ENCODE results near the gene TAX1BP1. TPM values are rescaled to one million over a fixed set of nuclear protein-coding genes. Genes with fewer than 3 reads are reported as not detected.

The TAX1BP1 gene
- total RNA-seq, 4 donors from 2014 or later = 64.4 to 109 (median 83.0) TPM

DNA sequence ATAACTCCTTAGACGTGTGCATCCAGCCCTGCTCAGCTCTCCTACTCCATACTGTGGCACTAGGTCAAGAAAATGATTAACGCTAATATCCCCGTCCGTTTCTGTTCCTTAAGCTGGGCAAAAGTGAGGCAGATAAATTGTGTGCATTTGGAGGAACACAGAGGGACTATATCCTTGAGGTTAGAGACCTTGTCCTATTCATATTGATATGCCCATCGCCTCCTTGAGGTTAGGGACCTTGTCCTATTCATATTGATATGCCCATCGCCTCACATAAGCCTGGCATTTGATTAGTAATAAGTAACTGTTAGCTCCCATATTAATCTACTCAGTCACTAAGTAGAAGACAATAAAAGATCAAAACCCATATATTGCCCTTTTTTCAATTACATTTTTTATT, 12.9 kb upstream of the TAX1BP1 start:
- no peak overlapping the region for H3K27ac ChIP-seq
- H3K9me3 ChIP-seq = no peaks in the 10 kb centered on the region
- no peaks in the 10 kb centered on the region for H3K4me1 ChIP-seq
- TF ChIP-seq, protein P1, sequence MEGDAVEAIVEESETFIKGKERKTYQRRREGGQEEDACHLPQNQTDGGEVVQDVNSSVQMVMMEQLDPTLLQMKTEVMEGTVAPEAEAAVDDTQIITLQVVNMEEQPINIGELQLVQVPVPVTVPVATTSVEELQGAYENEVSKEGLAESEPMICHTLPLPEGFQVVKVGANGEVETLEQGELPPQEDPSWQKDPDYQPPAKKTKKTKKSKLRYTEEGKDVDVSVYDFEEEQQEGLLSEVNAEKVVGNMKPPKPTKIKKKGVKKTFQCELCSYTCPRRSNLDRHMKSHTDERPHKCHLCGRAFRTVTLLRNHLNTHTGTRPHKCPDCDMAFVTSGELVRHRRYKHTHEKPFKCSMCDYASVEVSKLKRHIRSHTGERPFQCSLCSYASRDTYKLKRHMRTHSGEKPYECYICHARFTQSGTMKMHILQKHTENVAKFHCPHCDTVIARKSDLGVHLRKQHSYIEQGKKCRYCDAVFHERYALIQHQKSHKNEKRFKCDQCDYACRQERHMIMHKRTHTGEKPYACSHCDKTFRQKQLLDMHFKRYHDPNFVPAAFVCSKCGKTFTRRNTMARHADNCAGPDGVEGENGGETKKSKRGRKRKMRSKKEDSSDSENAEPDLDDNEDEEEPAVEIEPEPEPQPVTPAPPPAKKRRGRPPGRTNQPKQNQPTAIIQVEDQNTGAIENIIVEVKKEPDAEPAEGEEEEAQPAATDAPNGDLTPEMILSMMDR (IDR thresholded peaks at IDR 0.05) = no peak
- TF ChIP-seq POLR2A (IDR thresholded peaks at IDR 0.05) = no peak
- DNase-seq = no peak
- no peaks in the 10 kb centered on the region for H3K27me3 ChIP-seq
- H3K36me3 ChIP-seq = no peaks in the 10 kb centered on the region
- H3K4me3 ChIP-seq = no peak overlapping the region

DNA sequence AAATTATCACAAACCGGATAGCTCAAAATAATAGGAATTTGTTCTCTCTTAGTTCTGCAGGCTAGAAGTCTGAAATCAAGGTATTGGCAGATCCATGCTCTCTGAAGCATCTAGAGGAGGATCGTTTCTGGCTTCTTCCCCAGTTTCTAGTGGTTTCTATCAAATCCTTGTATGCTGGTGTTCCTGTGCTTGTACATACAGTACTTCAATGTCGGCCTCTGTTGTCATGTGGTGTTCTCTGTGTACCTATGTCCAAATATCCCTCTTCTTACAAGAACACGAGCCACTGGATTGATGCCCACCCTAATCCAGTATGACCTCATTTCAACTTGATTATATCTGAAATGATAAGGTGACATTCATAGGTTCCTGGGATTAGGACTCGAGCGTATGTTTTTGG, 9.8 kb upstream of the TAX1BP1 start:
- TF ChIP-seq, protein P1 (IDR thresholded peaks at IDR 0.05) = no peak
- TF ChIP-seq POLR2A (IDR thresholded peaks at IDR 0.05) = no peak
- H3K9me3 ChIP-seq = no peaks in the 10 kb centered on the region
- no peak overlapping the region for H3K27ac ChIP-seq
- no peaks in the 10 kb centered on the region for H3K27me3 ChIP-seq
- no peaks in the 10 kb centered on the region for H3K36me3 ChIP-seq
- no peak overlapping the region for H3K4me3 ChIP-seq
- peaks cover 0 to 5% (median 0%) of the 10 kb centered on the region in 4 donors for H3K4me1 ChIP-seq
- no peak for DNase-seq

DNA sequence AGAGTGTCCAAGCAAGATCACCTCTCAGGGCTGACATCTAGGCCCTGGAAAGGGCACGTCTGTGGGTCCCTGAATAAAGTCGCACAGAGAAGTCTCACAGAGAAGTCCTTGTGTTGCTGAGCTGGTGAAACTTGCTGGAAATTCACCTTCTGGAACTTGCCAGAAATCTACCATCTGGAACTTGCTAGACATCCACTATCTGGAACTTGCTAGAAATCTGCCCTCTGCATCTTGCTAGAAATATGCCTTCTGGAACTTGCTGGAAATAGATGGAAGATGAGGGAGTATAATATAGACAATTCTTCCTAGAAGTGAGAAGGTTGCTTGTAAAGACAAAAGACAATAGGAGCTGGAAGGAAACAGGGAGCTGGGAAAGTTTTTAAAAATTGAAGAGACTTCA, 5.4 kb upstream of the TAX1BP1 start:
- no peaks in the 10 kb centered on the region for H3K9me3 ChIP-seq
- no peaks in the 10 kb centered on the region for H3K36me3 ChIP-seq
- H3K4me3 ChIP-seq = no peak overlapping the region
- peaks cover 0 to 13% (median 0%) of the 10 kb centered on the region in 4 donors for H3K4me1 ChIP-seq
- H3K27me3 ChIP-seq = no peaks in the 10 kb centered on the region
- no peak for DNase-seq
- TF ChIP-seq POLR2A (IDR thresholded peaks at IDR 0.05) = no peak
- TF ChIP-seq, protein P1 (IDR thresholded peaks at IDR 0.05) = no peak
- H3K27ac ChIP-seq = no peak overlapping the region

DNA sequence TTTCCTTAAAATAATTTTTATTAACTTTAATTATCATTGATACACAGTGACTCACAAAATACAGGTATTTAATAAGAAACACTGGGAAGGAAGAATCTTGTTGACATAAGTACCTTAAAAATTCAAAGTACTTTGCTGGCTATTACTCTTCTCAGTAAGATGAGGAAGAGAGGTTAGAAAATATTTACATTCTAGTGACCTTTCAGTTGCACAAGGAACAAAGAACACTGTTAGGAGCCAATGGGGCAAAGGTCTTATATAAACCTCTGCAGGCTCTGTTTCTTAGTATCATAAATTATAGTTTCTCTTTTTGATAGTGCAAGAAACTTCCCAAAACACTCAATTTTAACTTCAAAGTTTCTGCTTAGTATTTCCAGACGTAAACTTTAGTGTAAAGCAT, 4.8 kb upstream of the TAX1BP1 start:
- no peaks in the 10 kb centered on the region for H3K9me3 ChIP-seq
- no peak for TF ChIP-seq POLR2A (IDR thresholded peaks at IDR 0.05)
- TF ChIP-seq, protein P1 (IDR thresholded peaks at IDR 0.05) = no peak
- H3K27me3 ChIP-seq = no peaks in the 10 kb centered on the region
- no peaks in the 10 kb centered on the region for H3K36me3 ChIP-seq
- no peak for DNase-seq
- peaks cover 0 to 13% (median 0%) of the 10 kb centered on the region in 4 donors for H3K4me1 ChIP-seq
- H3K27ac ChIP-seq = peak overlapping the region in 2 of 4 donors; percentile 44 to 56
- no peak overlapping the region for H3K4me3 ChIP-seq

DNA sequence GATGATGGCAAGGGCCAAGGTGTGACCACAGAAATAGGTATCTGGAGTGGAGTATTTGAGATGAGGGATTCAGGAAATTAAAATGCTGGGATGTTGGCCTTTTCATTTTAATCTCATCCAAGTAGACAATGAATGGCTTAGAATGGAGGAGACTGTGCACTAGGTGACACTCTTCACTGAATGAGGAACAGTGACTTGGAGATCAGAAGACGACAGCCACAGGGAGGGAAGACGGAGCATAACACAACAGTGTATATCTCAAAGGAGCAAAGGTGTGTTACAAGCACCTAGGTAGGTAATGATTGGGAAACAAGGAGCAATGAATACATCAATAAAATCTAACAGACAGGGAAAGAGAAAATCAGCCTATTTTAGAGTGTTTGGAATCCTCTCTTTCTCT, 4.1 kb upstream of the TAX1BP1 start:
- H3K27ac ChIP-seq = peak overlapping the region in 2 of 4 donors; percentile 44 to 56
- no peaks in the 10 kb centered on the region for H3K36me3 ChIP-seq
- DNase-seq = no peak
- H3K4me3 ChIP-seq = no peak overlapping the region
- H3K27me3 ChIP-seq = no peaks in the 10 kb centered on the region
- TF ChIP-seq POLR2A (IDR thresholded peaks at IDR 0.05) = no peak
- TF ChIP-seq, protein P1 (IDR thresholded peaks at IDR 0.05) = peak in 1 of 6 experiments; percentile 30
- peaks cover 0 to 13% (median 0%) of the 10 kb centered on the region in 4 donors for H3K4me1 ChIP-seq
- no peaks in the 10 kb centered on the region for H3K9me3 ChIP-seq

DNA sequence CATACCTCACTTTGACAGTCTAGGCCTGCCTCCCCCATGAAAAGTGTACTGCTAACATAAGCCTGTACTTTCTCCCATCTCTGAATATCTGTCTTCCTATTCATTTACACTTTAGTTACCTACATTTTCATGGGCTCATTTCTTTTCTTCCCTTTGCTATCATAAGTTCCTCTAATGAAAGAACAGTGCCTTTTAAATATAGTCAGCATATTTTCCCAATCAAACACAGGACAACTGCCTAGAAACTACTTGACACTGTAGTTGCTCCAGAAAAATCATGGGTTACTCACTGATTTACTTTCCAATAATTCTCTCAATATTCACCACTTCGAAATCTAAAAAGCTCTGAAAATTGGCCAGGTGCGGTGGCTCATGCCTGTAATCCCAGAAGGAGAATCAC, 2.8 kb upstream of the TAX1BP1 start:
- no peaks in the 10 kb centered on the region for H3K36me3 ChIP-seq
- DNase-seq = no peak
- H3K4me1 ChIP-seq = peaks cover 0 to 20% (median 2%) of the 10 kb centered on the region in 4 donors
- no peak overlapping the region for H3K4me3 ChIP-seq
- H3K9me3 ChIP-seq = no peaks in the 10 kb centered on the region
- no peak overlapping the region for H3K27ac ChIP-seq
- TF ChIP-seq POLR2A (IDR thresholded peaks at IDR 0.05) = no peak
- no peaks in the 10 kb centered on the region for H3K27me3 ChIP-seq
